Thyroid gland (tissue), 4 donors: ENCODE measurements around the gene FAM131C.

Source experiments
- POLR2A ChIP-seq, 2 donors: fragments of 450-650 bp; IDR thresholded peaks; one replicate each; pipeline ENCODE4 v1.6.1; 2017; ENCODE audit warnings: antibody characterized with exemption in 2 of 2, mild to moderate bottlenecking in 2 of 2, moderate library complexity in 1 of 2
- TF ChIP-seq, protein P1 (sequence below), 6 experiments: fragments of 200-600 bp in 3 of 6; fragments of 450-650 bp in 3 of 6; sonication (generic) in 3 of 6; IDR thresholded peaks; one replicate each; pipeline ENCODE4 v1.5.1; 2016 to 2019; ENCODE audit warnings: antibody characterized with exemption in 6 of 6, mild to moderate bottlenecking in 2 of 6, inconsistent platforms in 1 of 6, moderate library complexity in 1 of 6

DNA sequence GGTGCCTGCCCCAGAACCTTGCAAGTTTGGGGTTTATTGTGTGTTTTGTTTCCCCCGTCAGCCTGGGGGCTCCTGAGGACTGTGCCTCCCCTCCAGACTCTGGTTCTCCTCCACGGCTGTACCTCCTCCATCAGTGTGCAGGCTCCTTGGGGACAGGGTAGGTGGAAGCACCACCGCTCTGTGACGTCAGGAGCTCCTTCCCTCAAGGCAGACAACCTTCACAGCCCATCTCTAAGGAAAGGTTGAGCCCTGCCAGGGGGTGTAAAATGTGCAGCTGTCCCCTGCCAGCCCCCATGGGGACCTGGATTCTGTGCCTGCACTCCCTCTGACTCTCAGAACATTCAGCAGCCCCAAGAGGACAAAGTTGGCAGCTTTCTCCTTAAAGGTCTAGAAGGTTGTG, 55.1 kb downstream of the FAM131C start:
- TF ChIP-seq, protein P1, sequence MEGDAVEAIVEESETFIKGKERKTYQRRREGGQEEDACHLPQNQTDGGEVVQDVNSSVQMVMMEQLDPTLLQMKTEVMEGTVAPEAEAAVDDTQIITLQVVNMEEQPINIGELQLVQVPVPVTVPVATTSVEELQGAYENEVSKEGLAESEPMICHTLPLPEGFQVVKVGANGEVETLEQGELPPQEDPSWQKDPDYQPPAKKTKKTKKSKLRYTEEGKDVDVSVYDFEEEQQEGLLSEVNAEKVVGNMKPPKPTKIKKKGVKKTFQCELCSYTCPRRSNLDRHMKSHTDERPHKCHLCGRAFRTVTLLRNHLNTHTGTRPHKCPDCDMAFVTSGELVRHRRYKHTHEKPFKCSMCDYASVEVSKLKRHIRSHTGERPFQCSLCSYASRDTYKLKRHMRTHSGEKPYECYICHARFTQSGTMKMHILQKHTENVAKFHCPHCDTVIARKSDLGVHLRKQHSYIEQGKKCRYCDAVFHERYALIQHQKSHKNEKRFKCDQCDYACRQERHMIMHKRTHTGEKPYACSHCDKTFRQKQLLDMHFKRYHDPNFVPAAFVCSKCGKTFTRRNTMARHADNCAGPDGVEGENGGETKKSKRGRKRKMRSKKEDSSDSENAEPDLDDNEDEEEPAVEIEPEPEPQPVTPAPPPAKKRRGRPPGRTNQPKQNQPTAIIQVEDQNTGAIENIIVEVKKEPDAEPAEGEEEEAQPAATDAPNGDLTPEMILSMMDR (IDR thresholded peaks at IDR 0.05): no peak
- no peak for TF ChIP-seq POLR2A (IDR thresholded peaks at IDR 0.05)
